Mammary epithelial cell (primary cell): ENCODE measurements around the gene OR8U1.

Experiments
- CTCF ChIP-seq, 2 donors: IDR thresholded peaks in 1 of 2; conservative IDR thresholded peaks in 1 of 2; 2 replicates each; pipeline ENCODE4 v1.5.1; 2011 to 2012; ENCODE audit warnings: inconsistent platforms in 2 of 2, low read length in 2 of 2, mild to moderate bottlenecking in 2 of 2, control low read depth in 1 of 2, low read depth in 1 of 2; ENCODE audit not compliant: insufficient read depth in 1 of 2; ENCODE audit errors: extremely low read depth in 1 of 2
- EZH2 ChIP-seq: IDR thresholded peaks from 2 replicates; pipeline ENCODE4 v1.6.1; 2012; ENCODE audit warnings: low read length, inconsistent platforms, borderline replicate concordance

GRCh38 chr11:56410801-56411200 is 35.4 kb downstream of the OR8U1 start:
- TF ChIP-seq CTCF (conservative IDR thresholded peaks at IDR 0.05 in 1 of 2, IDR thresholded peaks at IDR 0.05 in 1 of 2; ENCODE audit: extremely low read depth in 1 of 2, insufficient read depth in 1 of 2, low read depth in 1 of 2, low read length in 2 of 2) (no peak), EZH2 (no peak)
